LNCaP clone FGC (cell line): Measurements from ENCODE around the gene FCN2.

Experiments used
- DNase-seq: peaks from one replicate; pipeline ENCODE4 v3.0.0-alpha.2; 2011; ENCODE audit warnings: low read depth
- H3K4me3 ChIP-seq: 2 replicates; pipeline ENCODE4 v1.5.1; 2011; ENCODE audit warnings: mild to moderate bottlenecking, low read depth, low read length, control low read depth
- CTCF ChIP-seq: IDR thresholded peaks from 2 replicates; pipeline ENCODE4 v1.5.1; 2012; ENCODE audit warnings: mild to moderate bottlenecking; ENCODE audit not compliant: control insufficient read depth, insufficient read depth; ENCODE audit errors: extremely low read depth

FCN2 gene

DNA sequence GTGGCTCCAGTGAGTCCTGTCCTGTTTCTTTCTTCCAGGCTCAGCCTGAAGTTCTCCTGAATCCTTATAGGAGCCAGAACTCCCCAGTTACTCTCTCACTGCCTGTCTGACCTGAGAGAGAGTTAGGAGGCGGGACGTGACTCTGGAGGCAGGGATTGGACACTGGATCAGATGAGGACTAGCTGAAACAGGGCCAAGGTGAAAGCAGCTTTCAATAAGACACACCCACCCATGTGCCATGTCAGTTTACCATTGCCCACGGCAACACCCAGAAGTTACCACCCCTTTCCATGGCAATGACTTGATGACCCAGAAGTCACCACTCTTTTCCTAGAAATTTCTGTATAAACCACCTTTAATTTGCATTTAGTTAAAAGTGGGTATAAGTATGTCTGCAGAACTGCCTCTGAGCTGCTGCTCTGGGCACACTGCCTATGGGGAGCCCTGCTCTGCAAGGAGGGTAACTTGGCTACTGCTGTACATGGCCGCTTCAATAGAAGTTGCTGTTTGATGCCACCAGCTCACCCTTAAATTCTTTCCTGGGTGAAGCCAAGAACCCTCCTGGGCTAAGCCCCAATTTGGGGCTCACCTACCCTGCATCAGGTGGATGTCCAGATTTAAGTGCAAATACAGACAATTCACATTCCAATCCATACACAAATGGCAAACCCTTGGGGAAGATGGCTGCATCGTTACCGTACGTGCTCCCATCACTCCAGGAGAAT, 13.7 kb downstream of the FCN2 start:
- no peak for DNase-seq

GRCh38 chr9:134895097-134895496, 14.5 kb downstream of the FCN2 start:
- no peak overlapping the region for H3K4me3 ChIP-seq
- DNase-seq = no peak
- no peak for TF ChIP-seq CTCF

More for the DNA sequence above, 13.7 kb downstream of the FCN2 start:
- no peak overlapping the region for H3K4me3 ChIP-seq
- no peak for TF ChIP-seq CTCF

DNA sequence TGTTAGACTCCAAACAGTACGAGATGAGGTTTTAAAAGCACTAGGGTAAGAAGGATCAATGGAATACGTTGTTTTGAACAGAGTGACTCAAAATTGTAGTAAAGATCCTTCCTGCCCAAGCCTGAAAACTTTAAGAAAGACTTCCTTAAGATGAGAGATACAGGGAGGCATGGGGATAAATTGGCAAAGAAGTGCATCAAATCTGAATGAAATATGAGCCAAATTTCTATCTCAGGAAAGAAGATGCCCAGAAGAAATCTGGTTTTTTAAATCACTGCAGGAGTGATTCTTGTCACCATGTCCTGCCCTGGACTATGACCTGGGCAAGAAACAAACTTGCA, 14.9 kb downstream of the FCN2 start:
- DNase-seq = no peak
- TF ChIP-seq CTCF = no peak
- no peak overlapping the region for H3K4me3 ChIP-seq

DNA sequence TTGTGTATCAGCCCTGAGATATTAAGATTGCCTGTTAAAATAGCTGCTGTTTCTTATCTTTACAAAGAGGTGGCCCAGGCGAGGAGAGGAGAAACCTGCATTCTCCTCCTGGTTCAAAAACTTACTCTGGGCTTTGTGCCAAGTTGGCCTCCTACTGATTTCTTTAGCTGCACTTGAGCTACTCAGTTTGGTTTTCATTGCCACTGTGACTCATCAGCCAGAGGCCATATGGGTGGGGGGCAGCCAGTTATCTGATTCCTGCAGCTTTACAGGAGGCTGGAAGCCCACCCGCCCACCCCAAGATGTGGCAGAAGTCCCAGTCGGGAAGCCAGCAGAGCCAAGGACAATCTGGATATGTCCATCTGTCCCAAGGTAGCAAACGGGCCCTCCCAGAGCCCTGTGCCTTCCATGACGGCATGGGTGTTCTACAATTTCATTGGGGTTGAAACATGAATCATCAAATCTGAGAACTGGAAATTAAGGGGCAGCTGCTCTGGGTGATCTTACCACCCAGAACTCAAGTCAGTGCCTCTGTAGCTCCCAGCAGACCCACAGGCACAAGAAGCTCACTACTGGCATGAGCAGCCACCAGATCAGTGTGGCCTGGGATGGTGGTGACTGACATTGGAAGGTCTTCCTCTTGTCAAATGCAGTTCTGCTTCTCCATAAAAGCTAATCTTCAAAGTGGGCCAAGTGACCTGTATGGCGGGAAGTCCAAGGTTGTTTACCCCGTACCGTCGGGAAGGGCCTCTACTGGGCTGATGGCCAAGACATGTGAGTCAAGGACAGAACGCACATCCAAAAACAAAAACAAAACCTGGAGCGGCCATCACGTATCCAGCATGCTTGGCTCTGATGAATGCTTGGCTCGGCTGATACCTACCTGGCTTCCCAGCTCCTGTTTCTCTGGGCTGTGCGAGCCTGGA, 15.6 kb downstream of the FCN2 start:
- TF ChIP-seq CTCF = no peak
- DNase-seq = peak; percentile 74
- no peak overlapping the region for H3K4me3 ChIP-seq

GRCh38 chr9:134896834-134897583, 16.4 kb downstream of the FCN2 start:
- DNase-seq = no peak
- no peak overlapping the region for H3K4me3 ChIP-seq
- no peak for TF ChIP-seq CTCF

- no peak overlapping the region for H3K4me3 ChIP-seq
- DNase-seq = no peak
- no peak for TF ChIP-seq CTCF
Measured at GRCh38 chr9:134897584-134898170, 17.1 kb downstream of the FCN2 start.
